ENCODE results near the gene ANKRD36. TPM values are rescaled to one million over a fixed set of nuclear protein-coding genes. Genes with fewer than 3 reads are reported as not detected.
"Not testable (repeated sequence)": the region's sequence is repeated elsewhere in the genome, so short reads cannot be mapped to it uniquely, and the experiment has no call there.

ANKRD36 gene
- total RNA-seq (1 to 10 TPM; 4.0 to 8.0 (median 6.2) TPM), polyA plus RNA-seq (1 to 10 TPM in 1 of 2 donors, under 1 TPM in 1; 0.96 to 7.5 TPM)
- long read RNA-seq, donor 1, partial matches to known transcripts, result 0 of 3 reads
- long read RNA-seq, donor 1, other reads (novel, unspliced or antisense), result 3 of 3 reads
- long read RNA-seq, donor 2, partial matches to known transcripts, result 0 of 4 reads
- long read RNA-seq, donor 2, other reads (novel, unspliced or antisense), result 3 of 4 reads
- long read RNA-seq, donor 3, partial matches to known transcripts, result 0 of 4 reads
- long read RNA-seq, donor 3, other reads (novel, unspliced or antisense), result 4 of 4 reads

- H3K4me3 ChIP-seq, result peak within 1 kb of the TSS; percentile 65 to 94 (median 86)
- not testable (repeated sequence) for H3K36me3 ChIP-seq, H3K4me1 ChIP-seq, H3K27me3 ChIP-seq, H3K9me3 ChIP-seq
- peak; percentile 77 to 86 for DNase-seq
- peak; percentile 33 to 68 (median 63) for TF ChIP-seq CTCF (IDR thresholded peaks at IDR 0.05)
- WGBS, 2 donors, result 0% methylated on average over 46 to 59 of the region's 74 CpGs
- intact Hi-C loops (cut with DNase I), result loop anchor here in 3 of 10 donors (5.0 to 10.0 kb wide), 3 partner anchors 101 to 258 kb away; partner anchors contain the start of gene ANKRD39 (in 2 of the 3)
- peak; percentile 93 to 96 (median 95) for ATAC-seq
- peak within 1 kb of the TSS; percentile 85 to 99 (median 94) for H3K27ac ChIP-seq
Observed at GRCh38 chr2:97113050-97113881, at the start of gene ANKRD36. Gene ANKRD36 (plus strand): TSS chr2:97113153. CDS start chr2:97113740, 587 bp downstream.

GRCh38 chr2:97066030-97066429 lies 46.9 kb upstream of the ANKRD36 start:
- H3K27me3 ChIP-seq, result peaks cover 0 to 11% (median 6%) of the 10 kb centered on the region in 7 donors
- intact Hi-C loops (cut with DNase I); H3K4me1 ChIP-seq; H3K9me3 ChIP-seq; DNase-seq; ATAC-seq; H3K4me3 ChIP-seq; H3K36me3 ChIP-seq; H3K27ac ChIP-seq: not testable (repeated sequence)
- WGBS, 2 donors, result 65 to 80% methylated on average over 5 of the region's 5 CpGs

- H3K27ac ChIP-seq, result no peak overlapping the region
- WGBS, 2 donors, result 84 to 86% methylated on average over 5 of the region's 5 CpGs
- TF ChIP-seq CTCF (IDR thresholded peaks at IDR 0.05), result no peak
- H3K27me3 ChIP-seq, result peaks cover 0 to 11% (median 6%) of the 10 kb centered on the region in 7 donors
- H3K4me1 ChIP-seq, result no peaks in the 10 kb centered on the region
- H3K36me3 ChIP-seq, result no peaks in the 10 kb centered on the region
- DNase-seq, result no peak
- H3K4me3 ChIP-seq, result no peak overlapping the region
- intact Hi-C loops (cut with DNase I), result no loop called here
- peak in 3 of 8 donors; percentile 34 to 66 (median 46) for ATAC-seq
- H3K9me3 ChIP-seq, result peaks cover 0 to 10% (median 0%) of the 10 kb centered on the region in 11 donors
Observed at GRCh38 chr2:97067279-97068004, 45.5 kb upstream of the ANKRD36 start.

GRCh38 chr2:97068074-97068473 lies 44.9 kb upstream of the ANKRD36 start:
- Histone ChIP-seq H3K36me3 (no peaks in the 10 kb centered on the region), H3K4me1 (no peaks in the 10 kb centered on the region), H3K4me3 (no peak overlapping the region), H3K9me3 (peaks cover 0 to 10% (median 0%) of the 10 kb centered on the region in 11 donors), H3K27ac (no peak overlapping the region), H3K27me3 (peaks cover 0 to 11% (median 6%) of the 10 kb centered on the region in 7 donors)
- intact Hi-C loops (cut with DNase I), result no loop called here
- no peak for TF ChIP-seq CTCF (IDR thresholded peaks at IDR 0.05)
- DNase-seq (no peak), ATAC-seq (peak in 2 of 8 donors; percentile 28 to 62)
- WGBS, 2 donors, result 83% methylated on average over 1 of the region's 1 CpG

GRCh38 chr2:97068722-97069121 lies 44.2 kb upstream of the ANKRD36 start:
- intact Hi-C loops (cut with DNase I); DNase-seq; H3K4me3 ChIP-seq; H3K27ac ChIP-seq; H3K36me3 ChIP-seq; ATAC-seq; H3K4me1 ChIP-seq; H3K9me3 ChIP-seq: not testable (repeated sequence)
- H3K27me3 ChIP-seq, result peaks cover 0 to 11% (median 6%) of the 10 kb centered on the region in 7 donors
- WGBS, 2 donors, result 67 to 78% methylated on average over 4 of the region's 5 CpGs

GRCh38 chr2:97070915-97071314 lies 42.0 kb upstream of the ANKRD36 start:
- intact Hi-C loops (cut with DNase I); H3K27me3 ChIP-seq; DNase-seq; H3K36me3 ChIP-seq; H3K4me3 ChIP-seq; H3K27ac ChIP-seq; H3K4me1 ChIP-seq: not testable (repeated sequence)
- ATAC-seq, result peak in 5 of 8 donors; percentile 63 to 77 (median 68)
- 25 to 38% methylated on average over 2 to 3 of the region's 3 CpGs for WGBS, 2 donors
- peaks cover 0 to 14% (median 0%) of the 10 kb centered on the region in 11 donors for H3K9me3 ChIP-seq

- DNase-seq; intact Hi-C loops (cut with DNase I); H3K27ac ChIP-seq; H3K27me3 ChIP-seq; H3K4me3 ChIP-seq; ATAC-seq; H3K4me1 ChIP-seq; H3K36me3 ChIP-seq; H3K9me3 ChIP-seq: not testable (repeated sequence)
- WGBS, 2 donors, result 58 to 68% methylated on average over 8 of the region's 8 CpGs
Observed at GRCh38 chr2:97077213-97077612, 35.7 kb upstream of the ANKRD36 start.

Measured in heart right ventricle (tissue), 16 donors.